Psoas muscle (tissue), 8 donors: ENCODE measurements around the gene OCA2. TPM values are rescaled to one million over a fixed set of nuclear protein-coding genes. Genes with fewer than 3 reads are reported as not detected.

Source experiments
- ATAC-seq, 4 donors: fragments of 200-7000 bp; cut with Tn5 transposase; one replicate each; pipeline ENCODE4 v1.9.1; 2020; ENCODE audit warnings: moderate library complexity in 3 of 4, mild to moderate bottlenecking in 2 of 4
- DNase-seq, 2 donors: peaks; one replicate each; pipeline ENCODE4 v3.0.0-alpha.2; 2020
- H3K27ac ChIP-seq: fragments of 200-600 bp; one replicate; pipeline ENCODE4 v1.8.0; 2022
- H3K27me3 ChIP-seq, 3 donors: fragments of 200-600 bp in 1 of 3; one replicate each; pipeline versions ENCODE4 v1.6.1 to v1.8.0; 2013 to 2022; ENCODE audit warnings: low read length in 2 of 3, mild to moderate bottlenecking in 2 of 3, moderate library complexity in 1 of 3; ENCODE audit not compliant: insufficient read depth in 3 of 3
- H3K36me3 ChIP-seq, 2 donors: fragments of 200-600 bp in 1 of 2; one replicate each; pipeline versions ENCODE4 v1.6.1 to v1.8.0; 2013 to 2022; ENCODE audit warnings: low read depth in 1 of 2, mild to moderate bottlenecking in 1 of 2, moderate library complexity in 1 of 2; ENCODE audit not compliant: insufficient read depth in 1 of 2
- H3K4me1 ChIP-seq: fragments of 200-600 bp; one replicate; pipeline ENCODE4 v1.8.0; 2022
- H3K4me3 ChIP-seq: fragments of 200-600 bp; one replicate; pipeline ENCODE4 v1.8.0; 2022; ENCODE audit warnings: mild to moderate bottlenecking
- H3K9me3 ChIP-seq: fragments of 200-600 bp; one replicate; pipeline ENCODE4 v1.8.0; 2022
- WGBS, 3 donors: extraction: QIAGEN DNeasy Blood & Tissue Kit; methylation state at CpG; one replicate each; pipeline versions ENCODE4 v1.1.6 to v1.1.7; 2013; 5-methylcytosine and 5-hydroxymethylcytosine counted together
- intact Hi-C, 2 donors: fragments of 100-400 bp; cut with DNase I; formaldehyde crosslinking; loops; one replicate each; pipeline versions ENCODE4 v1.11.0 to v1.14.2; 2022
- polyA plus RNA-seq, 3 donors: library from polyadenylated mRNA; stranded (reverse); fragments of 200-250 nt; gene quantifications; one replicate each; pipeline ENCODE4 v1.2.3, GENCODE V29; 2013
- total RNA-seq, 4 donors: library from RNA; stranded (reverse); fragmentation: NEBNext Ultra II Directional in 2 of 4; extraction: Animal tissue kit (Norgen Biotek cat#: 25700) in 2 of 4; gene quantifications; one replicate each; pipeline versions ENCODE4 v1.2.1 to v1.2.4, GENCODE V29; 2021 to 2023
- TF ChIP-seq, protein P1 (sequence below): fragments of 200-600 bp; IDR thresholded peaks from one replicate; pipeline ENCODE4 v1.8.0; 2022; ENCODE audit warnings: antibody characterized with exemption
- donor health status: healthy with polysubstance abuse.
- donor health status: DM: no; HTN: no; CAD: no; lungs with moderate emphysema.
- donor health status: Bipolar disorder and iron deficiency.
- donor health status: healthy.
- donor health status: DM: yes; HTN: yes; CAD: no.
- donor health status: DM: no; HTN: no; CAD: no.
- donor health status: DM: no; HTN: no; CAD: no.
- donor health status: DM: yes; HTN: yes; CAD: no.

The OCA2 gene
- total and polyA plus RNA-seq, 7 donors: 0.03 to 0.52 (median 0.17) TPM; not detected in 2

- TF ChIP-seq, protein P1, sequence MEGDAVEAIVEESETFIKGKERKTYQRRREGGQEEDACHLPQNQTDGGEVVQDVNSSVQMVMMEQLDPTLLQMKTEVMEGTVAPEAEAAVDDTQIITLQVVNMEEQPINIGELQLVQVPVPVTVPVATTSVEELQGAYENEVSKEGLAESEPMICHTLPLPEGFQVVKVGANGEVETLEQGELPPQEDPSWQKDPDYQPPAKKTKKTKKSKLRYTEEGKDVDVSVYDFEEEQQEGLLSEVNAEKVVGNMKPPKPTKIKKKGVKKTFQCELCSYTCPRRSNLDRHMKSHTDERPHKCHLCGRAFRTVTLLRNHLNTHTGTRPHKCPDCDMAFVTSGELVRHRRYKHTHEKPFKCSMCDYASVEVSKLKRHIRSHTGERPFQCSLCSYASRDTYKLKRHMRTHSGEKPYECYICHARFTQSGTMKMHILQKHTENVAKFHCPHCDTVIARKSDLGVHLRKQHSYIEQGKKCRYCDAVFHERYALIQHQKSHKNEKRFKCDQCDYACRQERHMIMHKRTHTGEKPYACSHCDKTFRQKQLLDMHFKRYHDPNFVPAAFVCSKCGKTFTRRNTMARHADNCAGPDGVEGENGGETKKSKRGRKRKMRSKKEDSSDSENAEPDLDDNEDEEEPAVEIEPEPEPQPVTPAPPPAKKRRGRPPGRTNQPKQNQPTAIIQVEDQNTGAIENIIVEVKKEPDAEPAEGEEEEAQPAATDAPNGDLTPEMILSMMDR: no peak
- peaks cover 7% of the 10 kb centered on the region for H3K9me3 ChIP-seq
- intact Hi-C loops: no loop called here
- DNase-seq (no peak), ATAC-seq (no peak)
- WGBS, 3 donors: 60 to 74% (median 68%) methylated on average over 20 of the region's 20 CpGs
- H3K27me3 ChIP-seq: peaks cover 0 to 55% (median 11%) of the 10 kb centered on the region in 3 donors
- no peaks in the 10 kb centered on the region for H3K36me3 ChIP-seq
- H3K4me1 ChIP-seq: peaks cover 12% of the 10 kb centered on the region
- H3K4me3 ChIP-seq: peak overlapping the region; percentile 70
- no peak overlapping the region for H3K27ac ChIP-seq
Measured at GRCh38 chr15:28093752-28094535, 5.2 kb downstream of the OCA2 start.

- Histone ChIP-seq H3K27me3 (peaks cover 0 to 29% (median 5%) of the 10 kb centered on the region in 3 donors), H3K36me3 (no peaks in the 10 kb centered on the region), H3K4me1 (peaks cover 6% of the 10 kb centered on the region), H3K27ac (no peak overlapping the region), H3K9me3 (peaks cover 7% of the 10 kb centered on the region), H3K4me3 (no peak overlapping the region)
- 72 to 100% (median 96%) methylated on average over 2 of the region's 2 CpGs for WGBS, 3 donors
- TF ChIP-seq, protein P1: no peak
- intact Hi-C loops: no loop called here
- DNase-seq (no peak), ATAC-seq (no peak)
Measured at GRCh38 chr15:28091313-28091712, 7.8 kb downstream of the OCA2 start.

- DNase-seq (no peak), ATAC-seq (peak; percentile 79 to 90 (median 86))
- no peak overlapping the region for H3K4me3 ChIP-seq
- intact Hi-C loops: no loop called here
- H3K27me3 ChIP-seq: no peaks in the 10 kb centered on the region
- H3K36me3 ChIP-seq: no peaks in the 10 kb centered on the region
- H3K27ac ChIP-seq: no peak overlapping the region
- H3K4me1 ChIP-seq: no peaks in the 10 kb centered on the region
- peaks cover 2% of the 10 kb centered on the region for H3K9me3 ChIP-seq
- TF ChIP-seq, protein P1: peak; percentile 56
- WGBS, 3 donors: 18 to 31% (median 29%) methylated on average over 2 of the region's 2 CpGs
Measured at GRCh38 chr15:28086175-28086703, 12.9 kb downstream of the OCA2 start.

- 68 to 76% (median 71%) methylated on average over 4 of the region's 4 CpGs for WGBS, 3 donors
- DNase-seq: no peak
- intact Hi-C loops: no loop called here
Measured at GRCh38 chr15:28085489-28086174, 13.5 kb downstream of the OCA2 start.

More at GRCh38 chr15:28085489-28086174, 13.5 kb downstream of the OCA2 start:
- Histone ChIP-seq H3K27me3 (no peaks in the 10 kb centered on the region), H3K9me3 (no peaks in the 10 kb centered on the region), H3K36me3 (no peaks in the 10 kb centered on the region), H3K27ac (no peak overlapping the region), H3K4me1 (no peaks in the 10 kb centered on the region), H3K4me3 (no peak overlapping the region)
- ATAC-seq: no peak
- TF ChIP-seq, protein P1: no peak
